PC-9 (cell line): ENCODE results near the gene SLC51A.

Experiments used
- EZH2 ChIP-seq: fragments of 200-600 bp; sonication (generic); IDR thresholded peaks from 2 replicates; pipeline ENCODE4 v1.8.0; 2017; ENCODE audit warnings: antibody characterized with exemption, low read depth
- TF ChIP-seq, protein P1 (sequence below): fragments of 200-600 bp; sonication (generic); conservative IDR thresholded peaks from 2 replicates; pipeline ENCODE4 v1.6.1; 2017; ENCODE audit warnings: mixed run types, antibody characterized with exemption, mild to moderate bottlenecking, moderate library complexity

DNA sequence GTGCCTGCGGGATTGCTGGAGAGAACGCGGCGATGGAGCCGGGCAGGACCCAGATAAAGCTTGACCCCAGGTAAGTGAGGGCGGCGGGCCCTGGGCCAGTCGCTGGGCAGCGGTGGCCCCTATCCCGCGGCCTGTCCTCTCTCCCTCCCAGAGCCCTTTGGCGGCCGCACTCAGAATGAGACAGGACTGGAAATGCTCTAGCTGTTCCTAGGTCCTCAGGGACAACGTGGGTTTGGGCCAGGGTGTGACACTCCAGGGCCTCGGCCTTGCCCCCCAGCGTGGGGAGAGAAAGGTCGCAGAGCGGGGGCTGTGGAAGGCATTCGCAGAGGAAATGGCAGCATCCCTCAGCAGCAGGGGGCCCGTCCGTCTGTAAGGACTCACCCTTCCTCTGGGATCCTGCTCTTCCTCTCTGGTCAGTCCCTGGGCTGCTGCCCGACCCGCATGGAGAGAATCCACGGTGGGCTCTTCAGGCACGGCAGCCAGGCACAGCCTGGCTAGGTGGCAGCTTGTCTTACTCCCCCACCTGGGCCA, 412 bp downstream of the SLC51A start:
- TF ChIP-seq, protein P1, sequence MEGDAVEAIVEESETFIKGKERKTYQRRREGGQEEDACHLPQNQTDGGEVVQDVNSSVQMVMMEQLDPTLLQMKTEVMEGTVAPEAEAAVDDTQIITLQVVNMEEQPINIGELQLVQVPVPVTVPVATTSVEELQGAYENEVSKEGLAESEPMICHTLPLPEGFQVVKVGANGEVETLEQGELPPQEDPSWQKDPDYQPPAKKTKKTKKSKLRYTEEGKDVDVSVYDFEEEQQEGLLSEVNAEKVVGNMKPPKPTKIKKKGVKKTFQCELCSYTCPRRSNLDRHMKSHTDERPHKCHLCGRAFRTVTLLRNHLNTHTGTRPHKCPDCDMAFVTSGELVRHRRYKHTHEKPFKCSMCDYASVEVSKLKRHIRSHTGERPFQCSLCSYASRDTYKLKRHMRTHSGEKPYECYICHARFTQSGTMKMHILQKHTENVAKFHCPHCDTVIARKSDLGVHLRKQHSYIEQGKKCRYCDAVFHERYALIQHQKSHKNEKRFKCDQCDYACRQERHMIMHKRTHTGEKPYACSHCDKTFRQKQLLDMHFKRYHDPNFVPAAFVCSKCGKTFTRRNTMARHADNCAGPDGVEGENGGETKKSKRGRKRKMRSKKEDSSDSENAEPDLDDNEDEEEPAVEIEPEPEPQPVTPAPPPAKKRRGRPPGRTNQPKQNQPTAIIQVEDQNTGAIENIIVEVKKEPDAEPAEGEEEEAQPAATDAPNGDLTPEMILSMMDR = no peak
- TF ChIP-seq EZH2 = no peak
